Keratinocyte (primary cell): ENCODE measurements around the gene SWI5. TPM values are rescaled to one million over a fixed set of nuclear protein-coding genes. Genes with fewer than 3 reads are reported as not detected.

Source experiments
- DNase-seq: peaks from one replicate; pipeline ENCODE4 v3.0.0-alpha.2; 2011; ENCODE audit warnings: low read depth, missing footprints, low spot score
- FAIRE-seq: peaks from 2 replicates; lab custom pipeline; 2011; peaks lifted over from hg19 to GRCh38; lab: Jason Lieb, UNC
- H2AFZ ChIP-seq: 2 replicates; pipeline ENCODE4 v1.6.0; 2012; ENCODE audit warnings: low read length, control low read depth, inconsistent platforms; ENCODE audit not compliant: control insufficient read depth
- H3K27ac ChIP-seq: 2 replicates; pipeline ENCODE4 v1.5.1; 2011; ENCODE audit warnings: low read length; ENCODE audit not compliant: control insufficient read depth, insufficient read depth
- H3K27me3 ChIP-seq: 3 replicates; pipeline ENCODE4 v1.6.0; 2011; ENCODE audit warnings: low read length; ENCODE audit not compliant: control insufficient read depth, insufficient read depth; ENCODE audit errors: extremely low read depth
- H3K36me3 ChIP-seq, 2 experiments: 2 replicates in 1 of 2; 3 replicates in 1 of 2; pipeline ENCODE4 v1.5.1; 2011; ENCODE audit warnings: low read length in 2 of 2, mild to moderate bottlenecking in 1 of 2; ENCODE audit not compliant: control insufficient read depth in 2 of 2, insufficient read depth in 2 of 2; ENCODE audit errors: extremely low read depth in 1 of 2
- H3K4me1 ChIP-seq: 3 replicates; pipeline ENCODE4 v1.5.1; 2011; ENCODE audit warnings: low read length; ENCODE audit not compliant: control insufficient read depth, insufficient read depth; ENCODE audit errors: extremely low read depth
- H3K4me2 ChIP-seq: 3 replicates; pipeline ENCODE4 v1.6.0; 2011; ENCODE audit warnings: low read depth, low read length; ENCODE audit not compliant: control insufficient read depth, insufficient read depth; ENCODE audit errors: extremely low read depth
- H3K4me3 ChIP-seq, 3 experiments: fragments of 200-600 bp in 1 of 3; sonication (generic) in 1 of 3; 2 replicates in 2 of 3; 3 replicates in 1 of 3; pipeline ENCODE4 v1.5.1; 2011 to 2016; ENCODE audit warnings: low read length in 3 of 3, mild to moderate bottlenecking in 3 of 3, control low read depth in 2 of 3, inconsistent platforms in 1 of 3, low read depth in 1 of 3, mixed read lengths in 1 of 3, mixed run types in 1 of 3, moderate library complexity in 1 of 3; ENCODE audit not compliant: control insufficient read depth in 2 of 3, insufficient read depth in 2 of 3; ENCODE audit errors: extremely low read depth in 1 of 3
- H3K79me2 ChIP-seq: 2 replicates; pipeline ENCODE4 v1.6.0; 2012; ENCODE audit warnings: low read length; ENCODE audit not compliant: control insufficient read depth, insufficient read depth
- H3K9ac ChIP-seq: 3 replicates; pipeline ENCODE4 v1.6.0; 2011; ENCODE audit warnings: low read length; ENCODE audit not compliant: control insufficient read depth, insufficient read depth; ENCODE audit errors: extremely low read depth
- H3K9me1 ChIP-seq: 3 replicates; pipeline ENCODE4 v1.6.0; 2011; ENCODE audit warnings: low read length; ENCODE audit not compliant: control insufficient read depth, insufficient read depth; ENCODE audit errors: extremely low read depth
- H3K9me3 ChIP-seq: 2 replicates; pipeline ENCODE4 v1.5.1; 2012; ENCODE audit warnings: low read depth, low read length; ENCODE audit not compliant: control insufficient read depth
- H4K20me1 ChIP-seq: 3 replicates; pipeline ENCODE4 v1.6.0; 2011; ENCODE audit warnings: low read length; ENCODE audit not compliant: control insufficient read depth, insufficient read depth; ENCODE audit errors: extremely low read depth
- CTCF ChIP-seq, 3 experiments: IDR thresholded peaks in 1 of 3; conservative IDR thresholded peaks in 1 of 3; optimal IDR thresholded peaks in 1 of 3; 2 replicates in 2 of 3; 3 replicates in 1 of 3; pipeline versions ENCODE3 to v1.5.1; 2011; ENCODE audit warnings: low read length in 3 of 3, mild to moderate bottlenecking in 3 of 3, moderate library complexity in 2 of 3, control low read depth in 1 of 3, inconsistent platforms in 1 of 3; ENCODE audit not compliant: insufficient read depth in 2 of 3; ENCODE audit errors: extremely low read depth in 1 of 3
- EZH2 ChIP-seq: IDR thresholded peaks from one replicate; pipeline ENCODE4 v1.6.1; 2012; ENCODE audit warnings: inconsistent platforms, mild to moderate bottlenecking, low read length, moderate library complexity
- dilution Hi-C: fragments of 300-500 bp; cut with MboI; formaldehyde crosslinking; loops from one replicate; pipeline ENCODE4 v1.7.0; 2020; ENCODE audit warnings: low sequenced_read_pairs; ENCODE audit not compliant: extremely low pct_ligation_motif_present
- polyA plus RNA-seq, 5 experiments: library from polyadenylated mRNA; depleted of rRNA in 3 of 5; stranded (reverse) in 3 of 5; stranded (forward) in 1 of 5; unstranded in 1 of 5; fragments of >200 nt; gene quantifications; 1 replicate in 1 of 5; 2 replicates in 3 of 5; 3 replicates in 1 of 5; pipeline versions ENCODE4 v1.2.1 to v1.2.3, GENCODE V29; 2011 to 2012; ENCODE audit warnings: missing spikeins in 2 of 5, low read depth in 1 of 5, low replicate concordance in 1 of 5

SWI5 gene
- polyA plus RNA-seq, 1 donor (not counting 4 experiments of a cell fraction or from before 2014, with no cell fraction given): 39.4 TPM

GRCh38 chr9:128258326-128258725 lies 17.8 kb upstream of the SWI5 start:
- dilution Hi-C loops: no loop called here
- H3K27me3 ChIP-seq: no peaks in the 10 kb centered on the region
- H3K9me3 ChIP-seq: no peaks in the 10 kb centered on the region
- TF ChIP-seq EZH2 (no peak), CTCF (optimal IDR thresholded peaks at IDR 0.05 in 1 of 3, IDR thresholded peaks at IDR 0.05 in 1 of 3, conservative IDR thresholded peaks at IDR 0.05 in 1 of 3; ENCODE audit: extremely low read depth in 1 of 3, insufficient read depth in 2 of 3, low read length in 3 of 3) (no peak)
- no peak overlapping the region for H2AFZ ChIP-seq
- H3K4me1 ChIP-seq: peaks cover 6% of the 10 kb centered on the region
- H3K27ac ChIP-seq: no peak overlapping the region
- H3K79me2 ChIP-seq: no peaks in the 10 kb centered on the region
- no peak overlapping the region for H3K4me2 ChIP-seq
- H3K9ac ChIP-seq: no peak overlapping the region
- no peak overlapping the region for H3K4me3 ChIP-seq
- H4K20me1 ChIP-seq: peaks cover 2% of the 10 kb centered on the region
- no peak for FAIRE-seq
- DNase-seq: no peak
- no peaks in the 10 kb centered on the region for H3K9me1 ChIP-seq
- H3K36me3 ChIP-seq: peaks cover 9 to 37% of the 10 kb centered on the region in 2 experiments

- no peaks in the 10 kb centered on the region for H3K9me3 ChIP-seq
- H3K9me1 ChIP-seq: no peaks in the 10 kb centered on the region
- H2AFZ ChIP-seq: no peak overlapping the region
- H3K4me2 ChIP-seq: no peak overlapping the region
- H3K9ac ChIP-seq: no peak overlapping the region
- no peaks in the 10 kb centered on the region for H3K79me2 ChIP-seq
- TF ChIP-seq CTCF (optimal IDR thresholded peaks at IDR 0.05 in 1 of 3, IDR thresholded peaks at IDR 0.05 in 1 of 3, conservative IDR thresholded peaks at IDR 0.05 in 1 of 3; ENCODE audit: extremely low read depth in 1 of 3, insufficient read depth in 2 of 3, low read length in 3 of 3) (no peak), EZH2 (no peak)
- DNase-seq (no peak), FAIRE-seq (no peak)
- peaks cover 9 to 37% of the 10 kb centered on the region in 2 experiments for H3K36me3 ChIP-seq
- dilution Hi-C loops: no loop called here
- no peak overlapping the region for H3K27ac ChIP-seq
- no peaks in the 10 kb centered on the region for H3K27me3 ChIP-seq
- H3K4me3 ChIP-seq: no peak overlapping the region
- H3K4me1 ChIP-seq: no peaks in the 10 kb centered on the region
- H4K20me1 ChIP-seq: peaks cover 2% of the 10 kb centered on the region
Measured at GRCh38 chr9:128259156-128259555, 16.9 kb upstream of the SWI5 start.
